Choroid plexus epithelial cell (primary cell): Measurements from ENCODE around the gene CLDN14.

Experiments
- DNase-seq: peaks from one replicate; pipeline ENCODE4 v3.0.0-alpha.2; 2010; ENCODE audit warnings: low read depth
- H3K4me3 ChIP-seq: 2 replicates; pipeline ENCODE4 v1.5.1; 2011; ENCODE audit warnings: low read depth, mild to moderate bottlenecking, control low read depth, low read length, moderate library complexity
- TF ChIP-seq, protein P1 (sequence below): conservative IDR thresholded peaks from 2 replicates; pipeline ENCODE4 v1.5.1; 2011; ENCODE audit warnings: low read depth, mild to moderate bottlenecking, control low read depth, inconsistent platforms, low read length, moderate library complexity

The CLDN14 gene

DNA sequence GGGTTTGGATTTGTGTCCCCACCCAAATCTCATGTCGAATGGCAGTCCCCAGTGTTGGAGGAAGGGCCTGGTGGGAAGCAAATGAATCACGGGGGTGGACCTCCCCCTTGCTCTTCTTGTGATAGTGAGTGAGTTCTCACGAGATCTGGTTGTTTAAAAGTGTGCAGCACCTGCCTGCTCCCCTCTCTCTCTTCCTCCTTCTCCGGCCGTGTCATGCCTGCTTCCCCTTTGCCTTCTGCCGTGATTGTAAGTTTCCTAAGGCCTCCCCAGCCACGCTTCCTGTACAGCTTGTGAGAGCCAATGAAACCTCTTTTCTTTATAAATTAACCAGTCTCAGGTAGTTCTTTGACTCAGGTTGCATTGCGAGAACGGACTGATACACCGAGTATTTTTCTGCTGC is 15.9 kb downstream of the CLDN14 start:
- no peak for DNase-seq
- TF ChIP-seq, protein P1, sequence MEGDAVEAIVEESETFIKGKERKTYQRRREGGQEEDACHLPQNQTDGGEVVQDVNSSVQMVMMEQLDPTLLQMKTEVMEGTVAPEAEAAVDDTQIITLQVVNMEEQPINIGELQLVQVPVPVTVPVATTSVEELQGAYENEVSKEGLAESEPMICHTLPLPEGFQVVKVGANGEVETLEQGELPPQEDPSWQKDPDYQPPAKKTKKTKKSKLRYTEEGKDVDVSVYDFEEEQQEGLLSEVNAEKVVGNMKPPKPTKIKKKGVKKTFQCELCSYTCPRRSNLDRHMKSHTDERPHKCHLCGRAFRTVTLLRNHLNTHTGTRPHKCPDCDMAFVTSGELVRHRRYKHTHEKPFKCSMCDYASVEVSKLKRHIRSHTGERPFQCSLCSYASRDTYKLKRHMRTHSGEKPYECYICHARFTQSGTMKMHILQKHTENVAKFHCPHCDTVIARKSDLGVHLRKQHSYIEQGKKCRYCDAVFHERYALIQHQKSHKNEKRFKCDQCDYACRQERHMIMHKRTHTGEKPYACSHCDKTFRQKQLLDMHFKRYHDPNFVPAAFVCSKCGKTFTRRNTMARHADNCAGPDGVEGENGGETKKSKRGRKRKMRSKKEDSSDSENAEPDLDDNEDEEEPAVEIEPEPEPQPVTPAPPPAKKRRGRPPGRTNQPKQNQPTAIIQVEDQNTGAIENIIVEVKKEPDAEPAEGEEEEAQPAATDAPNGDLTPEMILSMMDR, result no peak

DNA sequence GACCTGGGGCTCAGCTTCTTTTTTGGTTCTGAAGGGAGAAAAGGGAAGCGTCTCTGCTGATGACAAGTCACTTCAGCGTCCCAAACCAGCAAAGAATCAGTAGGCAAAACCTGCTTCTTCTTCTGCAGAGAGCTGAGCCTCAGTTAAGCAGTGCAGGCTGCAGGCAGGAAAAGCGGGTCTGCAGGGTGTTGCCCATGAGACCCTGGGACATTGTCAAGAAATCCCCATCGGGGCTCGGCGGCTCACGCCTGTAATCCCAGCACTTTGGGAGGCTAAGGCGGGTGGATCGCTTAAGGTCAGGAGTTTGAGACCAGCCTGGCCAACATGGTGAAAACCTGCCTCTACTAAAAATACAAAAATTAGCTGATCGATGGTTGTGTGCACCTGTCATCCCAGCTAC is 16.7 kb downstream of the CLDN14 start:
- TF ChIP-seq, protein P1, result no peak
- DNase-seq, result no peak
- no peak overlapping the region for H3K4me3 ChIP-seq

More for the DNA sequence above, 15.9 kb downstream of the CLDN14 start:
- no peak overlapping the region for H3K4me3 ChIP-seq

DNA sequence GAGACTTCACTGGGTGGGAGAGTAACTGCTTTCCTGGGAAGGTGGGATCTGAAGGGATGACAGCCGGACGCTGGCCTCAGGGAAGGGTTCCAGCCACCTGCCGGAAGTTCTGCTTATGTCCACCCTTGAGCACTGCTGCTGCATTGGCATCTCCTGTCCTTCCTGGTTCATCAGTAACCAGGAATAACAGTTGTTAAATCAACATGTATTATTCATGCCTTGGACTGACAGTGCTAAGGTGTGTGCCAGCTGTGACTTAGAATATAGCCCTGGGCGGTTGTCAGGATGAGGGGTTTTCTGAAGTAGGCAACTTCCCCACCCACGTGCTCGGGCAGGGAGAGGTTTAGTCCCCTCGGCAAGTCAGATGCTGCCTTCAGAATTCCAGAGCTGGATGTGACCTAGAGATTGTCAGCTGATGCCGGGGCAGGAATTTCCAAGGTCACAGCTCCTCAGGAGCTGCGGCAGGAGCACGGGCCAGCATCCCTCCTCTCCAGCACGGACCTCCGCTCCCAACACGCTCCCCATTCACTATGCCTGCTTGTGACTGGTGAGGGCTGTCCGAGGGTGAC is 17.9 kb downstream of the CLDN14 start:
- no peak for DNase-seq
- TF ChIP-seq, protein P1, result no peak
- no peak overlapping the region for H3K4me3 ChIP-seq

DNA sequence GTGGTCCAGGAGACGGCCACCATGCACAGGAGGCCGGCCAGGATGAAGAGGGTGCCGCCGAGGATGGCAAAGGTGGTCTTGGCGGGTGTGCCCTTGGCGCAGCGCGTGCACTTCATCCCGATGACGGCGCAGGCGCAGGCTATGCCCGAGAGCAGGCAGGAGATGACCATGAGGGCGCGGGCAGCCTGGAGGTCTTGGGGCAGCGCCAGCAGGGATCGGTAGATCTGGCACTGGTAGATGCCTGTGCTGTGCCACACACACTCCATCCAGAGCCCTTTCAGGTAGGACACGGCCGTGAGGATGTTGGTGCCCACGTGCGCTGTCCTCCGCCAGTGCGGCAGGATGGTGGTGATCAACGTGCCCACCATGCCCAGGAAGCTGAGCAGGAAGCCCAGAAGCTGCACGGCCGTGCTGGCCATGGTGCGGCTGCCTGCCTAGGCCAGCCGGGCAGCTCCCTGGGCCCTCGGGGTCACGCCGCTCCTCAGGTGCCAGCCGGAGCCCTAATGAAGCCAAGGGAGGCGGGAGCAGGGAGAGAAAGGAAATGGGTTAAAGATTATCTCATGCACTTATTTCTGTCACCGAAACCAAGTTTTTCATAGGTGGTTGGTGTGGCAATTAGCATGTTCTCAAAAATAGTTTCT is 18.5 kb downstream of the CLDN14 start:
- TF ChIP-seq, protein P1, result no peak
- no peak overlapping the region for H3K4me3 ChIP-seq
- no peak for DNase-seq

DNA sequence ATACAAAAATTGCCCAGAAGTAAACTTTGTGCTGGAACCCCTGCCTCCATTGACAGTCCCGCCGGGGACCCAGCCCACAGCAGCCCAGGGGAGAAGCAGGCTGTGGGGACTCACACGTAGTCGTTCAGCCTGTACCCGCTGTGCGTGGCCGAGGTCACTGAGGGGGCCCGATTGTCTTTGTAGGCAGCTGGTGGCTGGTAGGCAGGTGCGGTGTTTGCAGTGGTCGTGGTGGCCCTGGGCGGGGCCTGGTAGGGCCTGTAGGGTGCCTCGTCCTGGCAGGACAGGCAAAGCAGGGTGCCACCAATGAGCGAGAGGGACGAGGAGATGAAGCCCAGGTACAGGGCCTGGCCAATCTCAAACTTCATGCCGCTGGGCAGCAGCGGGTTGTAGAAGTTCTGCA is 19.1 kb downstream of the CLDN14 start:
- no peak for DNase-seq
- no peak overlapping the region for H3K4me3 ChIP-seq
- TF ChIP-seq, protein P1, result no peak

DNA sequence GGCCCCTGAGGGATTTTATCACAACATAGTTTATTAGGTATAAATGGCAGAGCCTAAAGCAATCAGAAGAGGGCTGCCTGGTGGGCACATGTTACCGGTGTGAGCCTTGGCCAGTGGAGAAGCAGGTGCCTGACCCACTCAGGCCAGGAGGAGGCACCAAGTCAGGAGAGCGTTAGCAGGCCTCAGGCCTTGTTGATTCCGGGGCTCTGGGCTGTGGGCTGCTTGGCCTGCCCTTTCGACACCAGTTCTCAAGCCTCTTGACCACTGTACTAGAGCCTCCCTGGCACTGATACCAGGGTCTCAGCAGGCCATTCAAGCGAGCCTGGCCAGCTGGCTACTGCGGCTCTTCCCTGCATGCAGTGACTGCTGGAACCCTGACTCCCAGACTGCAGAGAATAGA is 20.8 kb downstream of the CLDN14 start:
- TF ChIP-seq, protein P1, result no peak
- H3K4me3 ChIP-seq, result no peak overlapping the region
- no peak for DNase-seq
